Body of pancreas (tissue), 4 donors: ENCODE results near the gene PITPNC1. TPM values are rescaled to one million over a fixed set of nuclear protein-coding genes. Genes with fewer than 3 reads are reported as not detected.

ENCODE experiments used
- ATAC-seq: fragments of 150-250 bp; one replicate; pipeline ENCODE4 v1.9.1; 2016
- DNase-seq, 4 donors: peaks; one replicate each; pipeline ENCODE4 v3.0.0-alpha.2; 2019
- H3K27ac ChIP-seq, 4 donors: fragments of 200-600 bp; sonication (generic); 1 replicate in 3 of 4; 2 replicates in 1 of 4; pipeline versions ENCODE4 v1.5.1 to v1.6.1; 2016 to 2019; ENCODE audit warnings: mild to moderate bottlenecking in 1 of 4, mixed read lengths in 1 of 4, moderate library complexity in 1 of 4
- H3K27me3 ChIP-seq, 2 donors: fragments of 200-600 bp; sonication (generic); one replicate each; pipeline ENCODE4 v1.6.0; 2016; ENCODE audit warnings: mild to moderate bottlenecking in 1 of 2
- H3K36me3 ChIP-seq, 2 donors: fragments of 200-600 bp; sonication (generic); replicated peaks in 1 of 2; 2 replicates each; pipeline ENCODE4 v1.5.1; 2016; ENCODE audit warnings: low read depth in 2 of 2; ENCODE audit not compliant: insufficient read depth in 1 of 2
- H3K4me1 ChIP-seq: fragments of 200-600 bp; sonication (generic); one replicate; pipeline ENCODE4 v1.6.0; 2016
- H3K4me3 ChIP-seq, 2 donors: fragments of 200-600 bp; sonication (generic); 1 replicate in 1 of 2; 2 replicates in 1 of 2; pipeline ENCODE4 v1.5.1; 2016 to 2019
- H3K9me3 ChIP-seq, 3 donors: fragments of 200-600 bp; sonication (generic); 1 replicate in 2 of 3; 2 replicates in 1 of 3; pipeline ENCODE4 v1.5.1; 2016
- CTCF ChIP-seq, 7 experiments: fragments of 450-650 bp in 4 of 7; fragments of 200-600 bp in 3 of 7; sonication (generic) in 3 of 7; IDR thresholded peaks; one replicate each; pipeline ENCODE4 v1.5.1; 2016 to 2019; ENCODE audit warnings: antibody characterized with exemption in 7 of 7
- POLR2A ChIP-seq, 3 donors: fragments of 450-650 bp; IDR thresholded peaks; one replicate each; pipeline ENCODE4 v1.6.1; 2016; ENCODE audit warnings: antibody characterized with exemption in 3 of 3, mild to moderate bottlenecking in 2 of 3
- WGBS, 2 donors: methylation state at CpG; one replicate each; pipeline ENCODE4 v1.1.5; 2017; 5-methylcytosine and 5-hydroxymethylcytosine counted together
- intact Hi-C: fragments of 100-400 bp; cut with DNase I; formaldehyde crosslinking; loops from one replicate; pipeline ENCODE4 v1.15.1; 2023
- total RNA-seq, 2 donors: library from RNA; depleted of rRNA; stranded (reverse); fragments of >200 nt; gene quantifications; one replicate each; pipeline ENCODE4 v1.1.0, GENCODE V29; 2016

The PITPNC1 gene
- total RNA-seq, 2 donors from 2014 or later = 11.9 to 17.5 TPM

- TF ChIP-seq CTCF (IDR thresholded peaks at IDR 0.05) (no peak), POLR2A (IDR thresholded peaks at IDR 0.05) (no peak)
- no peak overlapping the region for H3K27ac ChIP-seq
- DNase-seq (no peak), ATAC-seq (no peak)
- no peaks in the 10 kb centered on the region for H3K27me3 ChIP-seq
- no peaks in the 10 kb centered on the region for H3K9me3 ChIP-seq
- peaks cover 0 to 2% of the 10 kb centered on the region in 2 donors for H3K36me3 ChIP-seq
- H3K4me1 ChIP-seq = peaks cover 70% of the 10 kb centered on the region
- intact Hi-C loops = no loop called here
- WGBS, 2 donors = 88% methylated on average over 1 of the region's 1 CpG
- no peak overlapping the region for H3K4me3 ChIP-seq
Measured at GRCh38 chr17:67360880-67361279, 16.2 kb upstream of the PITPNC1 start.

- H3K9me3 ChIP-seq = no peaks in the 10 kb centered on the region
- no peak overlapping the region for H3K27ac ChIP-seq
- intact Hi-C loops = no loop called here
- TF ChIP-seq CTCF (IDR thresholded peaks at IDR 0.05) (no peak), POLR2A (IDR thresholded peaks at IDR 0.05) (no peak)
- peaks cover 76% of the 10 kb centered on the region for H3K4me1 ChIP-seq
- DNase-seq = no peak
- WGBS, 2 donors = 90 to 92% methylated on average over 9 of the region's 9 CpGs
- H3K4me3 ChIP-seq = no peak overlapping the region
- no peaks in the 10 kb centered on the region for H3K27me3 ChIP-seq
- no peaks in the 10 kb centered on the region for H3K36me3 ChIP-seq
- ATAC-seq = no peak
Measured at GRCh38 chr17:67362173-67362572, 14.9 kb upstream of the PITPNC1 start.

GRCh38 chr17:67364847-67365737 lies 12.0 kb upstream of the PITPNC1 start:
- H3K4me1 ChIP-seq = peaks cover 56% of the 10 kb centered on the region
- H3K4me3 ChIP-seq = peak overlapping the region; percentile 68 to 73
- H3K36me3 ChIP-seq = no peaks in the 10 kb centered on the region
- H3K27ac ChIP-seq = peak overlapping the region; percentile 78 to 96 (median 92)
- TF ChIP-seq POLR2A (IDR thresholded peaks at IDR 0.05) (no peak), CTCF (IDR thresholded peaks at IDR 0.05) (no peak)
- H3K27me3 ChIP-seq = no peaks in the 10 kb centered on the region
- intact Hi-C loops = no loop called here
- ATAC-seq (no peak), DNase-seq (no peak)
- WGBS, 2 donors = 21 to 24% methylated on average over 22 to 26 of the region's 26 CpGs
- H3K9me3 ChIP-seq = no peaks in the 10 kb centered on the region

- WGBS, 2 donors = 0% methylated on average over 11 of the region's 11 CpGs
- Histone ChIP-seq H3K9me3 (no peaks in the 10 kb centered on the region), H3K36me3 (no peaks in the 10 kb centered on the region), H3K27me3 (no peaks in the 10 kb centered on the region), H3K27ac (peak overlapping the region; percentile 78 to 96 (median 92)), H3K4me3 (peak overlapping the region; percentile 68 to 73), H3K4me1 (peaks cover 50% of the 10 kb centered on the region)
- DNase-seq (peak in 1 of 4 donors; percentile 43), ATAC-seq (peak; percentile 8)
- TF ChIP-seq CTCF (IDR thresholded peaks at IDR 0.05) (peak in 1 of 7 experiments; percentile 4), POLR2A (IDR thresholded peaks at IDR 0.05) (no peak)
- intact Hi-C loops = no loop called here
Measured at GRCh38 chr17:67365738-67366192, 11.3 kb upstream of the PITPNC1 start.
